Measurements from ENCODE around the gene WDR44. TPM values are rescaled to one million over a fixed set of nuclear protein-coding genes. Genes with fewer than 3 reads are reported as not detected.

Gene WDR44
- total and polyA plus RNA-seq, 12 donors: 2.2 to 25.9 (median 13.8) TPM

- H3K4me1 ChIP-seq (replicated peaks in 1 of 2): peaks cover 0 to 3% of the 10 kb centered on the region in 2 donors
- 0 to 35% (median 16%) methylated on average over 2 to 81 of the region's 81 CpGs for WGBS, 4 donors
- H3K36me3 ChIP-seq (replicated peaks in 1 of 2): no peaks in the 10 kb centered on the region
- peak overlapping the region in 2 of 4 donors; percentile 12 to 74 for H3K4me3 ChIP-seq
- TF ChIP-seq POLR2A (IDR thresholded peaks at IDR 0.05) (no peak), CTCF (IDR thresholded peaks at IDR 0.05) (no peak)
- peaks cover 16% of the 10 kb centered on the region for H3K27me3 ChIP-seq
- peak overlapping the region in 3 of 5 donors; percentile 37 to 79 (median 74) for H3K27ac ChIP-seq
- intact Hi-C loops (cut with DNase I): no loop called here
- DNase-seq: peak; percentile 14 to 56 (median 23)
- no peaks in the 10 kb centered on the region for H3K9me3 ChIP-seq (replicated peaks in 1 of 3)
These were observed 150.3 kb downstream of the WDR44 start for GRCh38 chrX:118495958-118496762.

- intact Hi-C loops (cut with DNase I): no loop called here
- TF ChIP-seq POLR2A (IDR thresholded peaks at IDR 0.05): no peak
- TF ChIP-seq CTCF (IDR thresholded peaks at IDR 0.05): no peak
- H3K27me3 ChIP-seq: peaks cover 16% of the 10 kb centered on the region
- no peaks in the 10 kb centered on the region for H3K9me3 ChIP-seq (replicated peaks in 1 of 3)
- peaks cover 0 to 3% of the 10 kb centered on the region in 2 donors for H3K4me1 ChIP-seq (replicated peaks in 1 of 2)
- peak overlapping the region in 2 of 5 donors; percentile 47 to 74 for H3K27ac ChIP-seq
- no peaks in the 10 kb centered on the region for H3K36me3 ChIP-seq (replicated peaks in 1 of 2)
- no peak for DNase-seq
- 16 to 48% (median 29%) methylated on average over 3 to 13 of the region's 13 CpGs for WGBS, 4 donors
- peak overlapping the region in 1 of 4 donors; percentile 74 for H3K4me3 ChIP-seq
These were observed 150.8 kb downstream of the WDR44 start for GRCh38 chrX:118496763-118497079.

- H3K9me3 ChIP-seq (replicated peaks in 1 of 3): no peaks in the 10 kb centered on the region
- peaks cover 16% of the 10 kb centered on the region for H3K27me3 ChIP-seq
- no peak for DNase-seq
- TF ChIP-seq POLR2A (IDR thresholded peaks at IDR 0.05): no peak
- no peak for TF ChIP-seq CTCF (IDR thresholded peaks at IDR 0.05)
- WGBS, 4 donors: 39 to 55% (median 49%) methylated on average over 3 to 7 of the region's 7 CpGs
- peak overlapping the region in 1 of 5 donors; percentile 74 for H3K27ac ChIP-seq
- peaks cover 0 to 3% of the 10 kb centered on the region in 2 donors for H3K4me1 ChIP-seq (replicated peaks in 1 of 2)
- H3K36me3 ChIP-seq (replicated peaks in 1 of 2): no peaks in the 10 kb centered on the region
- intact Hi-C loops (cut with DNase I): no loop called here
- H3K4me3 ChIP-seq: peak overlapping the region in 1 of 4 donors; percentile 74
These were observed 151.4 kb downstream of the WDR44 start for GRCh38 chrX:118497180-118497818.

GRCh38 chrX:118498351-118498750 lies 152.4 kb downstream of the WDR44 start:
- intact Hi-C loops (cut with DNase I): no loop called here
- H3K4me1 ChIP-seq (replicated peaks in 1 of 2): peaks cover 0 to 3% of the 10 kb centered on the region in 2 donors
- H3K27ac ChIP-seq: no peak overlapping the region
- 47 to 63% (median 58%) methylated on average over 3 of the region's 3 CpGs for WGBS, 4 donors
- H3K9me3 ChIP-seq (replicated peaks in 1 of 3): no peaks in the 10 kb centered on the region
- no peaks in the 10 kb centered on the region for H3K36me3 ChIP-seq (replicated peaks in 1 of 2)
- DNase-seq: no peak
- H3K27me3 ChIP-seq: peaks cover 16% of the 10 kb centered on the region
- TF ChIP-seq CTCF (IDR thresholded peaks at IDR 0.05): no peak
- no peak for TF ChIP-seq POLR2A (IDR thresholded peaks at IDR 0.05)
- H3K4me3 ChIP-seq: no peak overlapping the region

Measured in adrenal gland (tissue), 12 donors.